Spinal cord (tissue), 10 donors: Measurements from ENCODE around the gene CHAF1B. TPM values are rescaled to one million over a fixed set of nuclear protein-coding genes. Genes with fewer than 3 reads are reported as not detected.
A peak's percentile ranks its signal among the peaks of the same experiment; 100 is the strongest.
"Not testable (repeated sequence)": the region's sequence is repeated elsewhere in the genome, so short reads cannot be mapped to it uniquely, and the experiment has no call there.

Source experiments
- DNase-seq, 6 donors: peaks; one replicate each; pipeline versions ENCODE4 v3.0.0 to v3.0.0-alpha.2; 2013 to 2015; ENCODE audit warnings: low spot score in 6 of 6, low read depth in 4 of 6
- H3K27ac ChIP-seq: one replicate; pipeline ENCODE4 v1.5.1; 2013; ENCODE audit warnings: low read depth, low read length, control low read depth
- H3K27me3 ChIP-seq: one replicate; pipeline ENCODE4 v1.6.1; 2013; ENCODE audit warnings: low read length; ENCODE audit not compliant: control insufficient read depth, insufficient read depth
- H3K36me3 ChIP-seq: one replicate; pipeline ENCODE4 v1.6.1; 2013; ENCODE audit warnings: low read length; ENCODE audit not compliant: control insufficient read depth, insufficient read depth
- H3K4me1 ChIP-seq: one replicate; pipeline ENCODE4 v1.6.1; 2013; ENCODE audit warnings: low read length; ENCODE audit not compliant: control insufficient read depth, insufficient read depth
- H3K4me3 ChIP-seq: one replicate; pipeline ENCODE4 v1.5.1; 2013; ENCODE audit warnings: low read depth, low read length, control low read depth
- H3K9me3 ChIP-seq: one replicate; pipeline ENCODE4 v1.6.1; 2013; ENCODE audit warnings: low read length; ENCODE audit not compliant: control insufficient read depth, insufficient read depth
- WGBS: methylation state at CpG from one replicate; pipeline ENCODE4 v1.1.5; 2013; ENCODE audit warnings: missing lambda C conversion rate; ENCODE audit not compliant: insufficient coverage; 5-methylcytosine and 5-hydroxymethylcytosine counted together
- long read RNA-seq, 4 donors: transcript quantifications; one replicate each; lab custom pipeline, GENCODE V29; 2026
- polyA plus RNA-seq, 2 donors: library from polyadenylated mRNA; unstranded; fragments of 120-200 nt; gene quantifications; one replicate each; pipeline ENCODE4 v1.2.1, GENCODE V29; 2013; ENCODE audit not compliant: insufficient read length in 2 of 2
- total RNA-seq, 2 donors: library from RNA; depleted of rRNA in 1 of 2; stranded (reverse); fragments of 120-200 nt in 1 of 2; fragments of >200 nt in 1 of 2; gene quantifications; one replicate each; pipeline versions ENCODE4 v1.2.3 to v1.2.4, GENCODE V29; 2013 to 2014
- donor health status: healthy.

CHAF1B gene
- total RNA-seq = 1 to 10 TPM; 2.6 to 3.6 TPM
- 1 to 10 TPM; 6.0 to 6.9 TPM for polyA plus RNA-seq
- long read RNA-seq, donor 1, full-length matches to known transcripts = 1 of 1 reads
- long read RNA-seq, donor 1, partial matches to known transcripts = 0 of 1 reads
- long read RNA-seq, donor 1, other reads (novel, unspliced or antisense) = 0 of 1 reads
- long read RNA-seq, donor 2 = 0 reads
- long read RNA-seq, donor 3 = 0 reads
- long read RNA-seq, donor 4, full-length matches to known transcripts = 2 of 2 reads
- long read RNA-seq, donor 4, partial matches to known transcripts = 0 of 2 reads
- long read RNA-seq, donor 4, other reads (novel, unspliced or antisense) = 0 of 2 reads

DNA sequence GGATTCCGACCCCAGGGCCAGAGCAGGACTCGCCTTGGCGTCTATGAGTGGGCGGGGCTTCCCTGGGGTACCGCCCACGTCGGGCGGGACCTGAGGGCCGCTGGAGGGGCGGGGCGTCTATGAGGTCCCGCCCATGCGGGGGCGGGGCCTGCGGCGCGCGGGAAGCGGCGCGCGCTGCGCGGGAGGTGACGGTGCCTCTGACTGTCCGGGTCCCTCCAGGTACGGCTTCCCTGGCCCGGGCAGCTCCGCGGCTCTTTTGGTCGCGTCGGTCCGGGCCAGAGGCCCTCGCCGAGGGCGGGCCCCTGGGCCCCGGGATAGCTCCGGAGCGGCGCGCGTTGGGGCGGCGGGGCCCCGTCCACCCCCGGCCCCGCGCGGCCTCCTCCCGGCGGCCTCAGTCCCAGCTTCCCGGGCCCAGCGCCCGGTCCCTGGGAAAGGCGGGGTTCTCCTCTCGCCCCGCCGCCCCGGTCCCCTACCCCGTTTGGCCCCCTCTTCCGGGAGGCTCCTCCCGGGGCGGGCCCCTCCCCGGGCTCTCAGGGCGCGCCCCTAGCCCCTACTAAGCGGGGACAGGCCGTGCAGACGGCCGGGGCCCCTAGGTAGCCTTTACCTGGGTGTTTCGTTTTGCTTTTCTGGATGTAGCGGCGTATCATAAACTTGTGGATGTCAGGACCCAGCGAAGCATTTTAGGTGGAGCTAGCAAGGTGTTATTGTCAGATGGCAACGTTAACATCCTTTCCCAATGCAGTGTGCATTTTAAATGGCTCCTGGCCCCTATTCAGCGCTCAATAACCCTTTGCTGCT, at the start of gene CHAF1B:
CHAF1B (plus strand) TSS at position 160 of the 798 bp plus-strand sequence. CDS start 745 bp downstream, outside the sequence.
- Histone ChIP-seq H3K9me3 (no peaks in the 10 kb centered on the region), H3K27ac (no peak within 1 kb of the TSS), H3K4me3 (peak within 1 kb of the TSS; percentile 53), H3K27me3 (no peaks in the 10 kb centered on the region), H3K4me1 (peaks cover 14% of the 10 kb centered on the region), H3K36me3 (peaks cover 4% of the 10 kb centered on the region)
- under 1% methylated on average over 72 of the region's 77 CpGs for WGBS
- peak in 5 of 6 donors; percentile 65 to 92 (median 76) for DNase-seq

DNA sequence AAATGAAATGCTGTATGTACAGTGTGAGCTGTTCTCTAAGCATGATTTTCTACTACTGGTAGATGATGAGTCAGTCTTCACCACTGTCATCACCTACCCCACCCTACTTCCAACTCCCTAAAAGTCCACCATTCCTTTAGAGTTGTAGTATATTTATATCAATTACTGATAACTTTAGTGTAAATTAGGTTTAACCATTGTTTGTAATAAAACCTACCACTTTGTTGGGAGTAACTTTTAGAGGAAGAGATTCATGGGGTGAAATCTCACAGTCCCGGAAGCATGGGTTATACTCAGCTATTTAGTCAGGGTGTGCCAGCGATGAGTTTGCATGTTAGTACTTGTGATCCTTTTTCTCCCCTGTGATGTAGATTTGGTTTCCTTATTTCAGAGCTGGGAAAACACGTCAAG, 48.1 kb upstream of the CHAF1B start:
- DNase-seq = no peak
- H3K4me1 ChIP-seq = no peaks in the 10 kb centered on the region
- no peak overlapping the region for H3K4me3 ChIP-seq
- H3K36me3 ChIP-seq = peaks cover 37% of the 10 kb centered on the region
- 93% methylated on average over 2 of the region's 3 CpGs for WGBS
- H3K27ac ChIP-seq = no peak overlapping the region
- no peaks in the 10 kb centered on the region for H3K9me3 ChIP-seq
- H3K27me3 ChIP-seq = no peaks in the 10 kb centered on the region

DNA sequence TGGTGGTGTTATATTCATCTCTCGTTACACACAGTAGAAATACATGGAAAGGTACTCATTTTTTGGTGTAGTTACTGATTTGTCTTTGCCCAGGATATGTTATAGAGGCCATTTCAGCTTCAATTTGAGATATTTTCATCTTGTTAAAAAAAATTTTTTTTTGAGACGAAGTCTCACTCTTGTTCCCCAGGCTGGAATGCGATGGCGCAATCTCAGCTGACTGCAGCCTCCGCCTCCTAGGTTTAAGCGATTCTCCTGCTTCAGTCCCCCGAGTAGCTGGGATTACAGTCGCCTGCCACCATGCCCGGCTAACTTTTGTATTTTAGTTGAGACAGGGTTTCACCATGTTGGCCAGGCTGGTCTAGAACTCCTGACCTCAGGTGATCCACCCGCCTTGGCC, 46.2 kb upstream of the CHAF1B start:
- Histone ChIP-seq H3K27ac (no peak overlapping the region), H3K4me3 (no peak overlapping the region), H3K36me3 (peaks cover 49% of the 10 kb centered on the region), H3K27me3 (no peaks in the 10 kb centered on the region), H3K4me1 (no peaks in the 10 kb centered on the region), H3K9me3 (no peaks in the 10 kb centered on the region)
- no peak for DNase-seq
- WGBS = 99% methylated on average over 10 of the region's 10 CpGs

DNA sequence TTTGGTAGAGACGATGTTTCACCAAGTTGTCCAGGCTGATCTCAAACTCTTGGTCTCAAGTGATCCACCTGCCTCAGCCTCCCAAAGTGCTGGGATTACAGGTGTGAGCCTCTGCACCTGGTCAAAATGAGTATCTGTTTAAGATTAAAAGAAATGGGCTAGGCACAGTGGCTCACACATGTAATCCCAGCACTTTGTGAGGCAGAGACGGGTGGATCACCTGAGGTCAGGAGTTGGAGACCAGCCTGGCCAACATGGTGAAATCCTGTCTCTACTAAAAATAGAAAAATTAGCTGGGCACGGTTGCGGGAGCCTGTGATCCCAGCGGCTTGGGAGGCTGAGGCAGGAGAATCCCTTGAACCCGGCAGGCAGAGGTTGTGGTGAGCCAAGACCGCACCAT, 42.6 kb upstream of the CHAF1B start:
- not testable (repeated sequence) for H3K27me3 ChIP-seq, H3K4me3 ChIP-seq, H3K27ac ChIP-seq, H3K4me1 ChIP-seq, H3K9me3 ChIP-seq, DNase-seq
- WGBS = 95% methylated on average over 6 of the region's 7 CpGs
- H3K36me3 ChIP-seq = peaks cover 55% of the 10 kb centered on the region

DNA sequence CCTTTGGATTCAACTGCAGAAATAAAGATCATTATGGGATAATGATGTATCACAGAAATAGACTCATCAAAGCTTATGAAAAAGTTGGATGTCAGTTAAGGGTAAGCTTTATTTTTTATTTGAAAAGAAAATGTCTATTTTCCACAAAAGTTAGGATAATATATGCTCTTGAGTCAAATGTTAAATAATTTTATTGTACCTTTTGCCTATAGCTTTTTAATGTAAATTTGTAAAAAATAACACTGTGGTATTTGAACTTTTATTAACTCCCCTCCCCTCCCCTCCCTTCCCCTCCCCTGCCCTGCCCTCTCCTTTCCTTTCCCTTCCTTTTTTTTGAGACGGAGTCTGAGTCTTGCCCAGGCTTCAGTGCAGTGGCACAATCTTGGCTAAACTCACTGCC, 40.3 kb upstream of the CHAF1B start:
- no peaks in the 10 kb centered on the region for H3K9me3 ChIP-seq
- H3K36me3 ChIP-seq = peaks cover 55% of the 10 kb centered on the region
- H3K4me1 ChIP-seq = no peaks in the 10 kb centered on the region
- 83% methylated on average over 1 of the region's 1 CpG for WGBS
- DNase-seq = no peak
- H3K27me3 ChIP-seq = no peaks in the 10 kb centered on the region
- H3K27ac ChIP-seq = no peak overlapping the region
- H3K4me3 ChIP-seq = no peak overlapping the region

DNA sequence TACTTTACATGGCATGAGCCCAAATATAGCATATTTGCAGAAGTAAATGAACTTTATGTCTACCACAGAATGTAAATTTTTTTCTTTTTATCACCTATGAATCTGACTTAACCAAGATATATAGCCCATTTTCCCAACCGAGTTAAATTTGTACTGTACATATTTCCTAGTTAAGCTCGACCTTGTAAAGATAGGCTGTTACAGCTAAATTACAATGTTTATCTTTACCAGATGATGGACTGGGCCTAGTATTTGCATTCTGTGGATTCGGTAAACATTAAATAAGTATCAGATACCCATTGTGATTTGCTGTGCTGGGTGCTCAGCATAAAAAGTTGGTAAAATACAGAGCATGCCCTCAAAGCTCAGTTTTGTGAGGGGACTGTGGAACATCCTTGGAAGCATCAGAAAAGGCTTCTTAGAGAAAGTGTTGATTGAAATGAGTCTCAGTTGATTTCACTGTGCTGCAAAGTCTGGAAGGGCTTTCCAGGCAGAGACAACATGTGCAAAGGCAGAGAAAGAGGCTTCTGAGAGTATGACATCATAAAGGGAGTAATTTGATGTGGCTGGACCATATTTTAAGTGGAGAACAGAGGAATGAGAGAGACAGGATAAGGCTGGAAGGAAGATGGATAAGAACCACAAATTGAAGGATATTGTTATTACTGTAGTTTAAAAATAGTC, 37.8 kb upstream of the CHAF1B start:
- H3K4me1 ChIP-seq = no peaks in the 10 kb centered on the region
- no peaks in the 10 kb centered on the region for H3K9me3 ChIP-seq
- no CpG with 5 or more reads among the region's 3 CpGs for WGBS
- H3K4me3 ChIP-seq = no peak overlapping the region
- no peak for DNase-seq
- H3K36me3 ChIP-seq = peaks cover 47% of the 10 kb centered on the region
- H3K27me3 ChIP-seq = no peaks in the 10 kb centered on the region
- H3K27ac ChIP-seq = no peak overlapping the region

DNA sequence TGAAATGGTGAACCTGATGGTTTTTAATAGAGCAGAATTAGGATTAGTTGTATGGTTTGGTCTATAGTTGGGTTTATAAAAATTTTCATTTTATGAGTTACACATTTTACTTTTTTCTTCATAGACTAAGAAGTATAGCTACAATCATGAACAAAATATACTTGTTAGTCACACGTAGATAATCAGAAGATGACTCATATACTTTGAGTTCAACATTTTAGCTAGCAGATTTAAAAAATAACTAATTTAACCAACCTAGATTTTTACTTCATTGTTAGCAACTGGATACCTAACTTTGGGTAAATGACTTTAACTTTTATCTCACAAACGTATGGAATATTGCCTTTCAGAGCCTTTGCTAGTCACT, 37.2 kb upstream of the CHAF1B start:
- no peaks in the 10 kb centered on the region for H3K27me3 ChIP-seq
- no CpG with 5 or more reads among the region's 2 CpGs for WGBS
- peaks cover 41% of the 10 kb centered on the region for H3K36me3 ChIP-seq
- no peak overlapping the region for H3K27ac ChIP-seq
- DNase-seq = no peak
- H3K4me3 ChIP-seq = no peak overlapping the region
- H3K9me3 ChIP-seq = no peaks in the 10 kb centered on the region
- no peaks in the 10 kb centered on the region for H3K4me1 ChIP-seq

DNA sequence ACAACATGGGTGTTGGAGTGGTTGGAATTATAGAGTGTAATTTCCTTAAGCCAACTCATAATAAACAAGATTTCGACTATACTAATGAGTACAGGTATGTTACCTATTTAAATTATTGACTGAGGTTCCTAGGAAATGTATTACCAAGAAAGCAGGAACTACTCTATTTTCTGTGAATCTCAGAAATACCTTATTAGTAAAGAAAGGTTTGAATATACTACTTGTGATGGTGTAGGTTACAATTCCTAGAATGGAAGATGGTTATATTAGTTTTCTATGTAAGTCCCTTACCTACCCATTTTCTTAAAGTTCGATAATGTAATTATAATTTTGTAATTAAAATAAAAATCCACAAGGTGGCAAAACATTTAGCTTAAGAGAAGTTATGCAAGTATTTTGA, 35.9 kb upstream of the CHAF1B start:
- no peaks in the 10 kb centered on the region for H3K4me1 ChIP-seq
- no CpG with 5 or more reads among the region's 2 CpGs for WGBS
- H3K27me3 ChIP-seq = no peaks in the 10 kb centered on the region
- no peak overlapping the region for H3K27ac ChIP-seq
- no peak overlapping the region for H3K4me3 ChIP-seq
- no peak for DNase-seq
- H3K36me3 ChIP-seq = peaks cover 35% of the 10 kb centered on the region
- H3K9me3 ChIP-seq = no peaks in the 10 kb centered on the region

DNA sequence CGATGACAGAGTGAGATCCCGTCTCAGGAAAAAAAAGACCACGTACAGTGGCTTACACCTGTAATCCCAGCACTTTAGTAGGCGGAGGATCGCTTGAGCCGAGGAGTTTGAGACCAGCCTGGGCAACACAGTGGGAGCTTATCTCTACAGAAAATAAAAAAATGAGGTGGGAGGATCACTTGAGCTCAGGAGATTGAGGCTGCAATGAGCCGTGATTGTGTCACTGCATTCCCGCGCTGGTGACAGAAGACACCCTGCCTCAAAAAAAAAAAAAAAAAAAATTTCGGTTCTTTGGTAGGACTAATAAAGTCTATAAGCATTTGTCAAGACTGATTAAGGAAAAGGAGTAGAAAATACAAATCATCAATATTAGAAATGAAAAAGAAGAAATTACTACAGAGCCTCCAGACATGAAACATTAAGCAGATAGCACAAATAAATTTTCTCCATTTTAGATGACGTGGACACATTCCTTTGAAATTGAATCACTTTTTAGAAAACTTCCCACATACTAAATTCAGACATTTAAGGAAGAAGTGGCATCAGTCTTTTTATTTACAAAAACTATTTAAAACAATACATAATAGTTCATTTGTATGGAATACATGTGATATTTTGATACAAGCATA, 34.8 kb upstream of the CHAF1B start:
- no peak overlapping the region for H3K4me3 ChIP-seq
- 100% methylated on average over 4 of the region's 11 CpGs for whole genome bisulfite sequencing
- DNase-seq = no peak
- no peaks in the 10 kb centered on the region for H3K27me3 ChIP-seq
- H3K27ac ChIP-seq = no peak overlapping the region
- H3K9me3 ChIP-seq = no peaks in the 10 kb centered on the region
- H3K36me3 ChIP-seq = peaks cover 30% of the 10 kb centered on the region
- H3K4me1 ChIP-seq = no peaks in the 10 kb centered on the region
